Right kidney (tissue), 9 donors: ENCODE data around the gene LASP1.
A peak's percentile ranks its signal among the peaks of the same experiment; 100 is the strongest.
"Not testable (repeated sequence)": the region's sequence is repeated elsewhere in the genome, so short reads cannot be mapped to it uniquely, and the experiment has no call there.

Experiments used
- DNase-seq: peaks from one replicate; pipeline ENCODE4 v3.0.0-alpha.2; 2016
- long read RNA-seq, 8 donors: transcript quantifications; one replicate each; lab custom pipeline, GENCODE V29; 2026

The LASP1 gene
- long read RNA-seq, donor 1, full-length matches to known transcripts: 40 of 49 reads
- long read RNA-seq, donor 1, partial matches to known transcripts: 9 of 49 reads
- long read RNA-seq, donor 1, other reads (novel, unspliced or antisense): 0 of 49 reads
- long read RNA-seq, donor 2, full-length matches to known transcripts: 30 of 46 reads
- long read RNA-seq, donor 2, partial matches to known transcripts: 16 of 46 reads
- long read RNA-seq, donor 2, other reads (novel, unspliced or antisense): 0 of 46 reads
- long read RNA-seq, donor 3, full-length matches to known transcripts: 22 of 36 reads
- long read RNA-seq, donor 3, partial matches to known transcripts: 14 of 36 reads
- long read RNA-seq, donor 3, other reads (novel, unspliced or antisense): 0 of 36 reads
- long read RNA-seq, donor 4, full-length matches to known transcripts: 34 of 44 reads
- long read RNA-seq, donor 4, partial matches to known transcripts: 10 of 44 reads
- long read RNA-seq, donor 4, other reads (novel, unspliced or antisense): 0 of 44 reads
- long read RNA-seq, donor 5, full-length matches to known transcripts: 20 of 26 reads
- long read RNA-seq, donor 5, partial matches to known transcripts: 6 of 26 reads
- long read RNA-seq, donor 5, other reads (novel, unspliced or antisense): 0 of 26 reads
- long read RNA-seq, donor 6, full-length matches to known transcripts: 57 of 66 reads
- long read RNA-seq, donor 6, partial matches to known transcripts: 9 of 66 reads
- long read RNA-seq, donor 6, other reads (novel, unspliced or antisense): 0 of 66 reads
- long read RNA-seq, donor 7: 0 reads
- long read RNA-seq, donor 8, full-length matches to known transcripts: 27 of 131 reads
- long read RNA-seq, donor 8, partial matches to known transcripts: 104 of 131 reads
- long read RNA-seq, donor 8, other reads (novel, unspliced or antisense): 0 of 131 reads

GRCh38 chr17:38869526-38870258 lies at the start of gene LASP1:
Gene LASP1 (plus strand): TSS chr17:38870058. CDS start chr17:38870190, 132 bp downstream.
- DNase-seq: peak; percentile 98

- peak; percentile 97 for DNase-seq
These were observed 44.7 kb upstream of the LASP1 start, which contains the start of gene CWC25 for GRCh38 chr17:38824899-38825761. Gene CWC25 (minus strand): TSS chr17:38825321. CDS start chr17:38825183, 138 bp downstream.

- no peak for DNase-seq
These were observed 44.1 kb upstream of the LASP1 start for GRCh38 chr17:38825762-38826247.

- no peak for DNase-seq
These were observed 25.5 kb upstream of the LASP1 start for GRCh38 chr17:38844261-38844757.

- DNase-seq: no peak
These were observed 21.3 kb upstream of the LASP1 start for GRCh38 chr17:38848557-38848891.

GRCh38 chr17:38848939-38849605 lies 20.8 kb upstream of the LASP1 start:
- DNase-seq: no peak

- DNase-seq: no peak
These were observed 19.5 kb upstream of the LASP1 start for GRCh38 chr17:38850374-38850773.

- DNase-seq: no peak
These were observed 18.4 kb upstream of the LASP1 start for GRCh38 chr17:38851434-38851833.

- DNase-seq: no peak
These were observed 17.0 kb upstream of the LASP1 start for GRCh38 chr17:38852771-38853291.

- peak; percentile 95 for DNase-seq
These were observed 16.3 kb upstream of the LASP1 start, which contains the start of gene RPL23 for GRCh38 chr17:38853292-38854219. Gene RPL23 (minus strand): TSS chr17:38853721. CDS start chr17:38853710, 11 bp downstream.

GRCh38 chr17:38855101-38855714 lies 14.7 kb upstream of the LASP1 start:
- DNase-seq: not testable (repeated sequence)

GRCh38 chr17:38857271-38857670 lies 12.6 kb upstream of the LASP1 start:
- no peak for DNase-seq

- no peak for DNase-seq
These were observed 8.4 kb upstream of the LASP1 start for GRCh38 chr17:38861399-38861843.

- DNase-seq: no peak
These were observed 5.0 kb upstream of the LASP1 start for GRCh38 chr17:38864636-38865398.

- DNase-seq: peak; percentile 69
These were observed 2.5 kb upstream of the LASP1 start for GRCh38 chr17:38867179-38867967.

- DNase-seq: peak; percentile 73
These were observed 1.7 kb upstream of the LASP1 start for GRCh38 chr17:38867968-38868816.
